Fibroblast of lung (primary cell): Measurements from ENCODE around the gene RNF157.

Experiments used
- EZH2 ChIP-seq: IDR thresholded peaks from 2 replicates; pipeline ENCODE4 v1.5.1; 2012; ENCODE audit warnings: low read length, control low read depth, mild to moderate bottlenecking; ENCODE audit errors: missing control alignments
- TF ChIP-seq, protein P1 (sequence below), 2 donors: IDR thresholded peaks in 1 of 2; conservative IDR thresholded peaks in 1 of 2; 1 replicate in 1 of 2; 2 replicates in 1 of 2; pipeline ENCODE4 v1.5.1; 2011 to 2012; ENCODE audit warnings: low read length in 2 of 2, control low read depth in 1 of 2, inconsistent platforms in 1 of 2, low read depth in 1 of 2, mild to moderate bottlenecking in 1 of 2

GRCh38 chr17:76146053-76146851, 94.0 kb downstream of the RNF157 start:
- TF ChIP-seq, protein P1, sequence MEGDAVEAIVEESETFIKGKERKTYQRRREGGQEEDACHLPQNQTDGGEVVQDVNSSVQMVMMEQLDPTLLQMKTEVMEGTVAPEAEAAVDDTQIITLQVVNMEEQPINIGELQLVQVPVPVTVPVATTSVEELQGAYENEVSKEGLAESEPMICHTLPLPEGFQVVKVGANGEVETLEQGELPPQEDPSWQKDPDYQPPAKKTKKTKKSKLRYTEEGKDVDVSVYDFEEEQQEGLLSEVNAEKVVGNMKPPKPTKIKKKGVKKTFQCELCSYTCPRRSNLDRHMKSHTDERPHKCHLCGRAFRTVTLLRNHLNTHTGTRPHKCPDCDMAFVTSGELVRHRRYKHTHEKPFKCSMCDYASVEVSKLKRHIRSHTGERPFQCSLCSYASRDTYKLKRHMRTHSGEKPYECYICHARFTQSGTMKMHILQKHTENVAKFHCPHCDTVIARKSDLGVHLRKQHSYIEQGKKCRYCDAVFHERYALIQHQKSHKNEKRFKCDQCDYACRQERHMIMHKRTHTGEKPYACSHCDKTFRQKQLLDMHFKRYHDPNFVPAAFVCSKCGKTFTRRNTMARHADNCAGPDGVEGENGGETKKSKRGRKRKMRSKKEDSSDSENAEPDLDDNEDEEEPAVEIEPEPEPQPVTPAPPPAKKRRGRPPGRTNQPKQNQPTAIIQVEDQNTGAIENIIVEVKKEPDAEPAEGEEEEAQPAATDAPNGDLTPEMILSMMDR (conservative IDR thresholded peaks at IDR 0.05 in 1 of 2, IDR thresholded peaks at IDR 0.05 in 1 of 2; ENCODE audit: low read depth in 1 of 2, low read length in 2 of 2): no peak
- TF ChIP-seq EZH2: no peak
